ACC112 (cell line): ENCODE data around the gene SETD3.

ENCODE experiments used
- H2AFZ ChIP-seq: fragments of 200-600 bp; sonication (generic); one replicate; pipeline ENCODE4 v1.6.0; 2017; ENCODE audit warnings: antibody characterized with exemption, low read length; ENCODE audit not compliant: unreplicated experiment
- H3K27ac ChIP-seq: fragments of 200-600 bp; sonication (generic); 2 replicates; pipeline ENCODE4 v1.5.1; 2014; ENCODE audit warnings: low read depth, mild to moderate bottlenecking, antibody characterized with exemption, low read length, moderate library complexity
- H3K27me3 ChIP-seq: fragments of 200-600 bp; sonication (generic); 2 replicates; pipeline ENCODE4 v1.6.1; 2014; ENCODE audit warnings: mild to moderate bottlenecking, antibody characterized with exemption, low read length, moderate library complexity, mixed read lengths; ENCODE audit not compliant: insufficient read depth
- H3K36me3 ChIP-seq: fragments of 200-600 bp; sonication (generic); 2 replicates; pipeline ENCODE4 v1.6.1; 2016; ENCODE audit warnings: mild to moderate bottlenecking, antibody characterized with exemption, low read length, moderate library complexity, mixed read lengths; ENCODE audit not compliant: insufficient read depth
- H3K4me1 ChIP-seq: fragments of 200-600 bp; sonication (generic); one replicate; pipeline ENCODE4 v1.6.1; 2016; ENCODE audit warnings: low read length, mixed read lengths; ENCODE audit not compliant: insufficient read depth, unreplicated experiment, control insufficient read depth
- H3K4me3 ChIP-seq: fragments of 200-600 bp; sonication (generic); 2 replicates; pipeline ENCODE4 v1.5.1; 2014; ENCODE audit warnings: mild to moderate bottlenecking, low read depth, low read length
- H3K79me2 ChIP-seq: fragments of 200-600 bp; sonication (generic); one replicate; pipeline ENCODE4 v1.6.0; 2016; ENCODE audit warnings: low read length; ENCODE audit not compliant: control insufficient read depth, unreplicated experiment, insufficient read depth

Gene SETD3

DNA sequence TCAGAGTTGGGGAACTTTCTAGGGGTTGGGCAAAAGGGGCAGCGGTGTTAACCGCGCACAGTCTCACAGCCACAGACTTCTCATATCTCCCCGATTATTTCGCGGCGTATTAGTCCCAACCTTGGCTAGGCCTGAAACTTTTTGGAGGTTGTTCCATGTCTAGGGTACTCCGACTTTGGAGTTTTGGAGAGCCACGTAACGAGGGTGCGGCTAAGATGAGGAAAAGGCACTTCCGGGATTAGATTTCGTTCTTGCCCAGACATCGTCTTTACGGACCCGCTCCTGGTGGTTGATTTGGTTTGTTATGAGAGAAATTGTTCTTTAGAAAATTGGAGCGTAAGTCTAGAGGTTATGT is 1.1 kb upstream of the SETD3 start:
- Histone ChIP-seq H3K36me3 (no peaks in the 10 kb centered on the region), H3K4me3 (peak overlapping the region; percentile 94), H2AFZ (no peak overlapping the region), H3K79me2 (peaks cover 89% of the 10 kb centered on the region), H3K4me1 (peaks cover 31% of the 10 kb centered on the region), H3K27me3 (no peaks in the 10 kb centered on the region), H3K27ac (peak overlapping the region; percentile 86)

DNA sequence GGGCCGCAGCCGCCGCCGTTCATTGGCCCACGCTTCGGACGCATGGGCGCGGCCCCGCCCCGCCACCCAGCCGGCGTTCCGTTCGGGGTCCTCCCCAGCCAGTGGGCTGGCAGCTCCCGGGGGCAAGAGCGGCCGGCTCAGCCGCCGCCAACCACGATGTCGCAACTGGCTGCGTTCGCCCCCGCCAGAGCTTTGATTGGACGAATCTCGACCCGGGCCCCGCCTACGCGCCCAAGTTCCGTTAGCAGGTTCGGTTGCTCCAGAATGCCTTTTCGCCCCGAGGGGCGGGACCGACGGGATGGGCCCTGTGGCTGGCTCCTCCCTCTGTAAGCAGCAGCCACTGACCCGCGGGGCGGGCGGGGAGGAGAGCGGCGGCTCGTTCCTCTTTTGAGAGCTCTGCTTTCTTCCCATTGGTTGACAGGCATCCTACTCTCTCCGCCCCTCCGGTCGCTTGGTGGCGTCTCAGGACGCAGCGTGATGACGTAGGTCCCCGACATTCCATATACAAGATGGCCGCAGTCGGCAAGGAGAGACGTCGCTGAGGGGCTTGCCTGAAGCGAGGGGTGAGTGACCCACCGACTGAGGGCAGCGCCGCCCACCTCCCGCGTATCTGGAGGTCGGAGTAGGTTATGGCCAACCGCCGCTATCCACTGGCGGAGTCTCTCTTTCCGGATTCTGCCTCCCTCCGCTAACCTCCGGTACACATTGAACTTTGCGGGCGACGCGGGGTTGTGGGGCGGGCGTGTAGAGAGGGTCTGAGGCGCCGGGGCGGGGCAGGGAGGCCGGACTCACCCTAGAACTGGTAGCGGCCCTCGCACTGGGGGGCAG is 472 bp upstream of the SETD3 start, which contains the start of gene CCNK:
TSS of gene CCNK (plus strand) at position 493 of the 828 bp plus-strand sequence. CDS start 11,269 bp downstream, outside the sequence.
- H3K4me3 ChIP-seq, result peak within 1 kb of the TSS; percentile 94
- no peaks in the 10 kb centered on the region for H3K27me3 ChIP-seq
- peaks cover 31% of the 10 kb centered on the region for H3K4me1 ChIP-seq
- H3K36me3 ChIP-seq, result no peaks in the 10 kb centered on the region
- H3K27ac ChIP-seq, result peak within 1 kb of the TSS; percentile 86
- H3K79me2 ChIP-seq, result peaks cover 89% of the 10 kb centered on the region
- H2AFZ ChIP-seq, result peak within 1 kb of the TSS; percentile 71

DNA sequence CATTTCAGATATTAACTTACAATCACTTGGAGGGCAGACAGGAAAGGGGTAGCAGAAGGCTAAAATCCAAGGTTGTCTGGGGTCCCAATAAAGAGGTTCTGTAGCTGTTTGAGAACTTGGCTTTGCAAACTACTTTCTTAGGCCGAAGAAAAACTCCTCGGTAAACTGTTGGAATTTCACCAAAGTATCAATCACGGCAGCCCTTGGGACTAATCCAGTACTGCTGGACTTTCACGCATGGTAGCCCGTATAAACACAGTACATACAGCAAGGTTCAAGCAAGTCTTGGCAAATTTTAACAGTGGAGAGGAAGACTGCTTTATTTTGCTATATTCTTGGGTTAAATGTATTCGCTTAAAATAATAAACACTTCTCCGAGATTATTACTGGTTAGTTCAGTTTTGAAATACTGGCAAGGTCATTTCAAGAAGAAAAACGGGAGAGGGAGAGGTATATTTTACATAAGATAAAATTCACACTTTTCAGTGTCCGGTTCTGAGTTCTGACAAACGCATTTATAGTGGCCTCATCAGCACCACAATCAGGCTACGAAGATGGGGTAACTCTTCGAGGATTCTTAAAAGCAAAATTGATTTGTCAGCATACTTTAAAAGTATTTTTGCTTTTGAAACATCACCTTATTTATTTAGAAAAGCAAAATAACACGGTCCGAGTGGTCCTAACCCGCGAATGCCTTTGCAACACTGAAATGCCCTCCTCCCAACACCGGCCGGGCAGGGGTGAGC is 1.3 kb downstream of the SETD3 start:
- Histone ChIP-seq H3K4me1 (peaks cover 31% of the 10 kb centered on the region), H3K36me3 (no peaks in the 10 kb centered on the region), H3K79me2 (peaks cover 89% of the 10 kb centered on the region), H2AFZ (peak overlapping the region; percentile 71), H3K4me3 (peak overlapping the region; percentile 92), H3K27ac (peak overlapping the region; percentile 51; the same call in 1 of the 2 replicates), H3K27me3 (no peaks in the 10 kb centered on the region)

DNA sequence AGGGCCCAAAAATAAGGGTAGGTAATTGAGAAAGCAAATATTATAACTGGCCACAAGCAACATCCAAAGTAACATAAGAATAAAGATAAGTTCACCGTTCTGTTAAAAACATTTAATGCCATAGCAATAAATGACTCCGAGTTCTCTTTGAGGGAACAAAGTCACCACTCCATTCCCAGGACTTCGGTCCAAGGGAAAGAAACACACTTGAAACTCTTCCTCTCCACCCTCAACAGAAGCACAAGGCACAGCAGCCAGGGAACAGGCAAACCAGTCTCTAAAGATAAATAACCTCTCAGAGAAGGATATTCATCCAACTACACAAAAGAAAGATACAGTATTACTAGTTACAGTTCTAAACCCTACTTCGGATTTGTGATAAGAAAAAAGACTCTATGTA is 2.5 kb downstream of the SETD3 start:
- no peak overlapping the region for H2AFZ ChIP-seq
- H3K4me1 ChIP-seq, result peaks cover 28% of the 10 kb centered on the region
- H3K36me3 ChIP-seq, result no peaks in the 10 kb centered on the region
- H3K27me3 ChIP-seq, result no peaks in the 10 kb centered on the region
- H3K79me2 ChIP-seq, result peaks cover 86% of the 10 kb centered on the region
- no peak overlapping the region for H3K27ac ChIP-seq
- H3K4me3 ChIP-seq, result peak overlapping the region; percentile 92

DNA sequence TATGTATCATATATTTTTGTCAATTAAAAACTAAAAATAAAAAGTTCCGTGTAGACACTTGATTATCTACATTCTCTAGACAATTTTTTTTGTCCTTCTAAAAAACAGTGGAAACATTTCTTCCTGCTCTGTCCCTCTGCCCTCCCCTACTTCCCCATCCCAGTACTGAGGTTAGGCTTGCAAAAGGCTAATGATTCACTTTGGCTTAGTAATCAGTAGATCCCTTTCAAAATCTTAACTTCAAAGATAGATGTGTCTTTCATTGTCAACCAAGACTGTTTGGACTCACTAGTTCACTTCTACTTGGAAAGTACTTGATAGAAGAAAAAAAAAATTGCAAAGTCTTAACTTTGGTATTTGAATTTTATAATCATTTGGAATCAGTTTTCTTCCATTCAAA is 3.8 kb downstream of the SETD3 start:
- Histone ChIP-seq H3K27ac (no peak overlapping the region), H3K27me3 (no peaks in the 10 kb centered on the region), H2AFZ (no peak overlapping the region), H3K36me3 (no peaks in the 10 kb centered on the region), H3K4me3 (no peak overlapping the region), H3K79me2 (peaks cover 85% of the 10 kb centered on the region), H3K4me1 (peaks cover 22% of the 10 kb centered on the region)

DNA sequence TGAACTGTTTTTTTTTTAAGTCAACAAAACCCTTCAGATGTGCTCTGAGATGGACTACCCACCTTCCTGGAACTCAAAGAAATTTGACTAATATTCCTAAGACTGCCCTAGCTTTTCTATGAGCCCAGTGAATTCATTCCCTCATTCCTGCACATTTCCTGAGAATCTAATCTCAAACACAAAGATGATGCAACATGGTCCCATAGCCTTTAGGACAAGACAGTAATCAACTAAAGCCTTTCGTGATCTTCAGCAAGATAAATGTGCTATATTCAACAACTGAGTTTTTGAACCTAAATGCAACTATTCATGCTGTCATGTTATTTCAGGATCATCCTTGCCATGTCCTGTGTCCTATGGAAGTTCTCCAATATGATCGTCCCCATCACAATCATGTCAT is 5.0 kb downstream of the SETD3 start:
- Histone ChIP-seq H3K4me1 (peaks cover 22% of the 10 kb centered on the region), H3K79me2 (peaks cover 90% of the 10 kb centered on the region), H3K4me3 (no peak overlapping the region), H3K27ac (no peak overlapping the region), H3K27me3 (no peaks in the 10 kb centered on the region), H2AFZ (no peak overlapping the region), H3K36me3 (no peaks in the 10 kb centered on the region)

DNA sequence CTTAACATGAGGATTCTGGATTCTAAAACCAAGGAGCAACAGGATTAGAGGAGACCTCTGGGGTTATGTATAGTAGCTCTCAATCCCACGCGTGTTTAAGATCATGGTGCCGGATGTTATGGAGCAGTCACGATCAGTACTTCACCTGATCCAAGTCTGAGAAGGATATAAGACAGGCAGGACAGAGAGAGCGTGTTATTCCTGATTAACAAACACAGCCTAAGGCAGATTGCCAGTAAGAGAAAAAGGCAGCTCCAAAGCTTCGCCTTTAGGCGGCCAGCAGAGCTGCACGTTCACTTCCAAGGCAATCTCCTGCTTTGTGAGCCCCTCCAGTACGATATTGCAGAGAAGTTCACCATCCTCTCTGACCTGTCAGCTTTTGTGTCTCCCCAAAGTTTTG is 5.5 kb downstream of the SETD3 start:
- Histone ChIP-seq H3K4me1 (peaks cover 22% of the 10 kb centered on the region), H3K79me2 (peaks cover 95% of the 10 kb centered on the region), H3K4me3 (no peak overlapping the region), H3K36me3 (no peaks in the 10 kb centered on the region), H3K27ac (no peak overlapping the region), H3K27me3 (no peaks in the 10 kb centered on the region), H2AFZ (no peak overlapping the region)

DNA sequence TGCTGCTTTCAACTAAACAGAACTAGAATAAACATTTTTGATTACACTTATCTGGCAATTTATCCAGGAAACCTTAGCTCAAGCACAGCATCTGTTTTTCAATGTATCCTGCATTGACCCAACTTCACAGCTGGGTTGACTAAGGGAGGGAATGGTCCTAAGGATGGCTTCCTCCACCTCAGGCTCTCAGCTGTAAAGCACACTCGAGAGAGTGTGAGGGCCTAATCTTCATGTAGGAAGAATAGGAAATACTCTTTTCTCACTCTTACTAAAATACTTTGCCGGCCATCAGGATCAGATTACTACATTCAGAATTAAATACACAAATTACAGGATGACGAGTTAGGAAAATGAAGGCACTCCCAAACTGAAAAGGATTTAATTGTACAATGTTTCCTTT is 7.2 kb downstream of the SETD3 start:
- Histone ChIP-seq H3K4me1 (peaks cover 13% of the 10 kb centered on the region), H3K27me3 (no peaks in the 10 kb centered on the region), H2AFZ (no peak overlapping the region), H3K79me2 (peaks cover 93% of the 10 kb centered on the region), H3K4me3 (no peak overlapping the region), H3K36me3 (no peaks in the 10 kb centered on the region), H3K27ac (no peak overlapping the region)

DNA sequence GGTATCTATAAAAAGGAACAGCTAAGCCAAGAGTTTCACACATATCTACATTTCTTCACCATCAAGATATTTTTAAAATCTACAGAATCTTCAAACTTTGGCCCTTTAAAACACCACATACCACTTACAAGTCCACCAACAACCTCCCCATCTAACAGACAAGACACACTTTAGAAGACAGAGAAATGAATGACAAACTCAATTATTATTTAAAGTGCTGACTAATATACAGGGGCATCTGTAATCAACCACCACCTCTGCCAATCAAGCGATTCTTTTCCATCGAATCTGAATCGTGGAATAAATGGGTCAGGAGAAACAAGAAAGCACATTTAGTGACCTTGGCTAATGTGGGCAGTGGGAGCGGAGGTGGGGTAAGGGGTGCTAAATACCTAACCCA is 7.7 kb downstream of the SETD3 start:
- no peak overlapping the region for H3K4me3 ChIP-seq
- H3K4me1 ChIP-seq, result peaks cover 8% of the 10 kb centered on the region
- no peak overlapping the region for H3K27ac ChIP-seq

DNA sequence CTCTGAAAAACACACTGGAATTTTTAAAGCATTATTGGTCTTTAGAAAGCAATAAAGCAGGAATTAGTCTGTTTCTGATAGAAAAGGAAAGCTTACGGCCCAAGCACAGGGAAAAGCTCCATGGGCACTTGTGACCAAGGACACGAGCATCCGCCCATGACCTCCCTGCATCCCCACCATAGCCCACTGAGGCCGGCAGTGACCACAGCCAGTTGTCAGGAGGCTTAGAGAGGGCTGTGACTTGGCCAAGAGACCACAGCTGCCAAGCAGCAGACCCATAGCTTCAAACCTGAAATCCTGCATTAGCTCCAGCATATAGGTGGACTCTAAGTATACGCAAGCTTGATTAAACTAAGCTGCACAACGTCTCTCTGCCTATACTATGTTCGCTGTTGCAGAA is 8.9 kb downstream of the SETD3 start:
- no peak overlapping the region for H2AFZ ChIP-seq
- peaks cover 3% of the 10 kb centered on the region for H3K4me1 ChIP-seq
- H3K36me3 ChIP-seq, result no peaks in the 10 kb centered on the region
- no peak overlapping the region for H3K4me3 ChIP-seq
- no peak overlapping the region for H3K27ac ChIP-seq
- H3K27me3 ChIP-seq, result no peaks in the 10 kb centered on the region
- peaks cover 91% of the 10 kb centered on the region for H3K79me2 ChIP-seq

More for the DNA sequence above, 7.7 kb downstream of the SETD3 start:
- H3K36me3 ChIP-seq, result no peaks in the 10 kb centered on the region
- no peak overlapping the region for H2AFZ ChIP-seq
- H3K27me3 ChIP-seq, result no peaks in the 10 kb centered on the region
- H3K79me2 ChIP-seq, result peaks cover 92% of the 10 kb centered on the region
